Measurements from ENCODE around the gene C1QTNF9. TPM values are rescaled to one million over a fixed set of nuclear protein-coding genes. Genes with fewer than 3 reads are reported as not detected.

C1QTNF9 gene
- total and polyA plus RNA-seq, 9 of the 15 experiments (the other 6 are each of a cell fraction or from before 2014, with no cell fraction given), result not detected

DNA sequence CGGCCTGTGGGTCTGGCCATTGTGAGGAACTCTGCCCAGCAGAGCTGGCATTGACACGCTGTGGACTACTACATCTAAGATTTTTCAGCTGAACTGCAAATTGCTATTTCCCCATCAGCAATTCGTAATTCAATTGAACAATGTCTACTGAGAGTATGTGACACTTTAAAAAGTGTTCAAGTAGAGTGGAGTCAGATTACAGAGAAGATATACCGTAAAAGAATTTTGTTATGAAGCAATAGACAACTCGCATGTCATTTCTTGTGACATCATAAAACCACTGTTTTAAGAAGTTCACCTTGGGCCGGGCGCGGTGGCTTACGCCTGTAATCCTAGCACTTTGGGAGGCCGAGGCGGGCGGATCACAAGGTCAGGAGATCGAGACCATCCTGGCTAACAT lies 32.5 kb upstream of the C1QTNF9 start:
- FAIRE-seq (no peak), DNase-seq (ENCODE audit: extremely low read depth in 1 of 4, low spot score in 3 of 4) (no peak), ATAC-seq (no peak)
- POLR2A ChIA-PET, result no interaction called here
- no peaks in the 10 kb centered on the region for H3K36me3 ChIP-seq (ENCODE audit: control insufficient read depth, insufficient read depth, low read length)
- intact Hi-C loops (cut with micrococcal nuclease), result no loop called here
- 3% methylated on average over 6 of the region's 13 CpGs for WGBS (ENCODE audit: insufficient coverage, low coverage, missing lambda C conversion rate)
- no peaks in the 10 kb centered on the region for H3K79me2 ChIP-seq (ENCODE audit: control insufficient read depth, insufficient read depth, low read length)
- H3K4me1 ChIP-seq (replicated peaks in 1 of 2; ENCODE audit: control insufficient read depth in 2 of 2, insufficient read depth in 2 of 2, low read length in 2 of 2), result no peaks in the 10 kb centered on the region
- in situ Hi-C loops (cut with MboI), result no loop called here
- H3K9me3 ChIP-seq (replicated peaks; ENCODE audit: control insufficient read depth, insufficient read depth, low read depth, low read length), result no peaks in the 10 kb centered on the region
- H3K27ac ChIP-seq (ENCODE audit: extremely low read depth, low read depth, low read length), result no peak overlapping the region
- no TSS peak for BruUV-seq (replicated peaks)
- H3K9ac ChIP-seq (ENCODE audit: insufficient read depth in 1 of 2, low read depth in 2 of 2, low read length in 2 of 2), result no peak overlapping the region
- peaks cover 0 to 7% of the 10 kb centered on the region in 2 experiments; a peak in 2 of 5 replicates for H3K27me3 ChIP-seq (ENCODE audit: control insufficient read depth in 2 of 2, insufficient read depth in 2 of 2, low read length in 2 of 2)
- H4K20me1 ChIP-seq (replicated peaks; ENCODE audit: control insufficient read depth, insufficient read depth, low read length), result no peaks in the 10 kb centered on the region
- H3K9me1 ChIP-seq (ENCODE audit: control insufficient read depth, insufficient read depth, low read length), result no peaks in the 10 kb centered on the region
- no peak overlapping the region for H3K4me3 ChIP-seq
- no peak for TF ChIP-seq TFAM (CRISPR knock-in tag; conservative IDR thresholded peaks at IDR 0.05)
- TF ChIP-seq CBX3 (IDR thresholded peaks at IDR 0.05; ENCODE audit: borderline replicate concordance in 1 of 2, low read length in 2 of 2), result no peak
- TF ChIP-seq PURB (CRISPR knock-in tag; IDR thresholded peaks at IDR 0.05; ENCODE audit: low read depth), result no peak
- TF ChIP-seq ZBTB8A (IDR thresholded peaks at IDR 0.05; ENCODE audit: partially characterized antibody), result no peak
- TF ChIP-seq, protein P1, sequence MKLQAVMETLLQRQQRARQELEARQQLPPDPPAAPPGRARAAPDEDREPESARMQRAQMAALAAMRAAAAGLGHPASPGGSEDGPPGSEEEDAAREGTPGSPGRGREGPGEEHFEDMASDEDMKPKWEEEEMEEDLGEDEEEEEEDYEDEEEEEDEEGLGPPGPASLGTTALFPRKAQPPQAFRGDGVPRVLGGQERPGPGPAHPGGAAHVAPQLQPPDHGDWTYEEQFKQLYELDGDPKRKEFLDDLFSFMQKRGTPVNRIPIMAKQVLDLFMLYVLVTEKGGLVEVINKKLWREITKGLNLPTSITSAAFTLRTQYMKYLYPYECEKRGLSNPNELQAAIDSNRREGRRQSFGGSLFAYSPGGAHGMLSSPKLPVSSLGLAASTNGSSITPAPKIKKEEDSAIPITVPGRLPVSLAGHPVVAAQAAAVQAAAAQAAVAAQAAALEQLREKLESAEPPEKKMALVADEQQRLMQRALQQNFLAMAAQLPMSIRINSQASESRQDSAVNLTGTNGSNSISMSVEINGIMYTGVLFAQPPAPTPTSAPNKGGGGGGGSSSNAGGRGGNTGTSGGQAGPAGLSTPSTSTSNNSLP (IDR thresholded peaks at IDR 0.05; ENCODE audit: borderline replicate concordance, low read depth, low read length), result no peak
- TF ChIP-seq, protein P2, sequence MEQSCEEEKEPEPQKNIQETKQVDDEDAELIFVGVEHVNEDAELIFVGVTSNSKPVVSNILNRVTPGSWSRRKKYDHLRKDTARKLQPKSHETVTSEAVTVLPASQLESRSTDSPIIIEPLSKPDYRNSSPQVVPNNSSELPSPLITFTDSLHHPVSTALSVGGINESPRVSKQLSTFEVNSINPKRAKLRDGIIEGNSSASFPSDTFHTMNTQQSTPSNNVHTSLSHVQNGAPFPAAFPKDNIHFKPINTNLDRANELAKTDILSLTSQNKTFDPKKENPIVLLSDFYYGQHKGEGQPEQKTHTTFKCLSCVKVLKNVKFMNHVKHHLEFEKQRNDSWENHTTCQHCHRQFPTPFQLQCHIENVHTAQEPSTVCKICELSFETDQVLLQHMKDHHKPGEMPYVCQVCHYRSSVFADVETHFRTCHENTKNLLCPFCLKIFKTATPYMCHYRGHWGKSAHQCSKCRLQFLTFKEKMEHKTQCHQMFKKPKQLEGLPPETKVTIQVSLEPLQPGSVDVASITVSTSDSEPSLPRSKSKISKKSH (CRISPR knock-in tag; IDR thresholded peaks at IDR 0.05), result no peak
- TF ChIP-seq ZSCAN32 (CRISPR knock-in tag; IDR thresholded peaks at IDR 0.05), result no peak
- no peak for TF ChIP-seq SMAD1 (IDR thresholded peaks at IDR 0.05; ENCODE audit: low read depth, low read length, partially characterized antibody)
- TF ChIP-seq FOXP1 (CRISPR knock-in tag; IDR thresholded peaks at IDR 0.05), result no peak
- TF ChIP-seq ETV6 (IDR thresholded peaks at IDR 0.05; ENCODE audit: borderline replicate concordance in 1 of 2, low read depth in 2 of 2, low read length in 1 of 2), result no peak
- no peak for TF ChIP-seq ETV6 (CRISPR knock-in tag; IDR thresholded peaks at IDR 0.05; ENCODE audit: borderline replicate concordance)
- TF ChIP-seq ZNF23 (CRISPR knock-in tag; IDR thresholded peaks at IDR 0.05), result no peak
- no peak for TF ChIP-seq SRF (CRISPR knock-in tag; IDR thresholded peaks at IDR 0.05)
- TF ChIP-seq KLF1 (tag; IDR thresholded peaks at IDR 0.05), result no peak
- TF ChIP-seq ZNF263 (CRISPR knock-in tag; IDR thresholded peaks at IDR 0.05; ENCODE audit: borderline replicate concordance), result no peak
- TF ChIP-seq SOX6 (IDR thresholded peaks at IDR 0.05), result no peak
- no peak for TF ChIP-seq ETV1 (tag; conservative IDR thresholded peaks at IDR 0.05; ENCODE audit: low read depth)
- H2AFZ ChIP-seq (ENCODE audit: low read depth, low read length), result no peak overlapping the region
- CTCF ChIA-PET (ENCODE audit: low intra/inter-chr PET ratio), result no interaction called here
- H3K4me2 ChIP-seq (ENCODE audit: insufficient read depth, low read length), result no peak overlapping the region
